CD4-positive, alpha-beta memory T cell (primary cell): Measurements from ENCODE around the gene FKBP8. TPM values are rescaled to one million over a fixed set of nuclear protein-coding genes. Genes with fewer than 3 reads are reported as not detected.
"Not testable (repeated sequence)": the region's sequence is repeated elsewhere in the genome, so short reads cannot be mapped to it uniquely, and the experiment has no call there.

Experiments used
- CTCF ChIA-PET: fragments of 350-600 bp; sonication (Branson Sonifier 250); formaldehyde crosslinking; loops from one replicate; lab custom pipeline; 2021; ENCODE audit warnings: inconsistent platforms; ENCODE audit not compliant: partially characterized antibody; lab: Charles Lee
- POLR2A ChIA-PET: fragments of 350-600 bp; sonication (Branson Sonifier 250); formaldehyde crosslinking; loops from one replicate; lab custom pipeline; 2021; ENCODE audit not compliant: partially characterized antibody; lab: Charles Lee
- DNase-seq, 5 donors: peaks; one replicate each; pipeline versions ENCODE4 v3.0.0 to v3.0.0-alpha.2; 2020 to 2022; ENCODE audit warnings: mixed read lengths in 1 of 5
- H3K27ac ChIP-seq: one replicate; pipeline ENCODE4 v1.7.0; 2013; ENCODE audit warnings: low read depth, low read length
- H3K27me3 ChIP-seq: 2 replicates; pipeline ENCODE4 v1.7.0; 2013; ENCODE audit warnings: mild to moderate bottlenecking, low read length, moderate library complexity; ENCODE audit not compliant: insufficient read depth
- H3K36me3 ChIP-seq: 2 replicates; pipeline ENCODE4 v1.7.0; 2013; ENCODE audit warnings: mild to moderate bottlenecking, low read length, moderate library complexity; ENCODE audit not compliant: insufficient read depth
- H3K4me1 ChIP-seq: 2 replicates; pipeline ENCODE4 v1.7.0; 2013; ENCODE audit warnings: mild to moderate bottlenecking, low read length, moderate library complexity; ENCODE audit not compliant: insufficient read depth
- H3K4me3 ChIP-seq, 2 donors: one replicate each; pipeline ENCODE4 v1.7.0; 2013; ENCODE audit warnings: low read length in 2 of 2, mild to moderate bottlenecking in 1 of 2
- H3K9me3 ChIP-seq, 2 donors: one replicate each; pipeline ENCODE4 v1.7.0; 2013; ENCODE audit warnings: low read length in 2 of 2, control low read depth in 1 of 2; ENCODE audit not compliant: control insufficient read depth in 1 of 2
- H3K27ac Mint-ChIP-seq, 7 donors: one replicate each; pipeline ENCODE4 v1.8.0; 2020 to 2021; ENCODE audit warnings: mixed read lengths in 7 of 7, mild to moderate bottlenecking in 6 of 7, inconsistent platforms in 3 of 7, moderate library complexity in 3 of 7
- H3K27me3 Mint-ChIP-seq, 2 donors: one replicate each; pipeline ENCODE4 v1.8.0; 2020 to 2021; ENCODE audit warnings: mixed read lengths in 2 of 2
- H3K36me3 Mint-ChIP-seq, 2 donors: one replicate each; pipeline ENCODE4 v1.8.0; 2020 to 2021; ENCODE audit warnings: mixed read lengths in 2 of 2, inconsistent platforms in 1 of 2, mild to moderate bottlenecking in 1 of 2
- H3K4me1 Mint-ChIP-seq, 4 donors: one replicate each; pipeline ENCODE4 v1.8.0; 2020 to 2021; ENCODE audit warnings: mixed read lengths in 4 of 4, mild to moderate bottlenecking in 1 of 4
- H3K4me3 Mint-ChIP-seq, 8 donors: one replicate each; pipeline ENCODE4 v1.8.0; 2020 to 2021; ENCODE audit warnings: mixed read lengths in 8 of 8, mild to moderate bottlenecking in 7 of 8, moderate library complexity in 6 of 8, inconsistent platforms in 3 of 8
- H3K9me3 Mint-ChIP-seq, 8 donors: one replicate each; pipeline ENCODE4 v1.8.0; 2020 to 2021; ENCODE audit warnings: mixed read lengths in 8 of 8, mild to moderate bottlenecking in 5 of 8, inconsistent platforms in 3 of 8, moderate library complexity in 1 of 8
- intact Hi-C: fragments of 100-400 bp; cut with micrococcal nuclease; formaldehyde crosslinking; loops from one replicate; pipeline ENCODE4 v1.15.1; 2023
- polyA plus RNA-seq, 2 donors: library from polyadenylated mRNA; unstranded; fragments of 300-500 nt; fragmentation: Illumina TruSeq; gene quantifications; one replicate each; pipeline ENCODE4 v1.2.3, GENCODE V29; 2021
- total RNA-seq, 2 experiments: library from RNA; stranded (reverse); gene quantifications; one replicate each; pipeline ENCODE4 v1.2.3, GENCODE V29; 2021

The FKBP8 gene
- total RNA-seq (100 to 1,000 TPM; 231 to 249 TPM), polyA plus RNA-seq (100 to 1,000 TPM in 1 of 2 donors, 10 to 100 TPM in 1; 82.4 to 130 TPM)

- peaks cover 25% of the 10 kb centered on the region for H3K4me1 ChIP-seq
- H3K36me3 ChIP-seq, result peaks cover 20% of the 10 kb centered on the region
- no peaks in the 10 kb centered on the region for H3K27me3 ChIP-seq
- CTCF ChIA-PET, result interaction anchor here (0.9 to 2.1 kb wide), 13 partner anchors 14 to 305 kb away, joined by 3 to 25 read pairs (median 7); partner anchors contain the start of genes ELL, KXD1, REX1BD and UBA52
- Mint-ChIP-seq H3K4me3 (peak within 1 kb of the TSS; percentile 91 to 100 (median 96)), H3K9me3 (no peaks in the 10 kb centered on the region), H3K27me3 (no peaks in the 10 kb centered on the region), H3K36me3 (peaks cover 0 to 23% of the 10 kb centered on the region in 2 donors), H3K4me1 (peaks cover 8 to 35% (median 21%) of the 10 kb centered on the region in 4 donors), H3K27ac (peak within 1 kb of the TSS; percentile 97 to 99 (median 98))
- H3K9me3 ChIP-seq, result no peaks in the 10 kb centered on the region
- DNase-seq, result peak; percentile 89 to 94 (median 91)
- H3K4me3 ChIP-seq, result peak within 1 kb of the TSS; percentile 52 to 59
- peak within 1 kb of the TSS; percentile 78 for H3K27ac ChIP-seq
- intact Hi-C loops, result loop anchor here (1.0 to 5.0 kb wide), 2 partner anchors 28 to 94 kb away; partner anchors contain the start of genes KLHL26 and UBA52
- POLR2A ChIA-PET, result interaction anchor here (0.8 to 4.3 kb wide), 22 partner anchors 13 to 376 kb away, joined by 3 to 81 read pairs (median 6); partner anchors contain the start of genes COPE, DDX49, ELL and JUND
Measured at GRCh38 chr19:18542941-18543813, at the start of gene FKBP8. Gene FKBP8 (minus strand): TSS chr19:18543573. CDS start chr19:18541970, 1,603 bp downstream.

GRCh38 chr19:18592732-18593131 is 49.4 kb upstream of the FKBP8 start:
- H3K27ac ChIP-seq, H3K36me3 ChIP-seq, H3K36me3 Mint-ChIP-seq, H3K27me3 ChIP-seq, H3K9me3 ChIP-seq, H3K4me3 ChIP-seq, H3K9me3 Mint-ChIP-seq, intact Hi-C loops, H3K27me3 Mint-ChIP-seq, DNase-seq: not testable (repeated sequence)
- Mint-ChIP-seq H3K4me3 (peak overlapping the region in 4 of 8 donors; percentile 3 to 69 (median 16)), H3K4me1 (peaks cover 24 to 44% (median 32%) of the 10 kb centered on the region in 4 donors), H3K27ac (peak overlapping the region in 4 of 7 donors; percentile 18 to 82 (median 37))
- CTCF ChIA-PET, result interaction anchor here (0.7 to 2.4 kb wide), 10 partner anchors 21 to 255 kb away, joined by 3 to 25 read pairs (median 5); partner anchors contain the start of genes FKBP8 and UBA52
- peaks cover 40% of the 10 kb centered on the region for H3K4me1 ChIP-seq
- POLR2A ChIA-PET, result interaction anchor here (0.8 to 2.8 kb wide), 6 partner anchors 21 to 326 kb away, joined by 3 to 18 read pairs (median 7); partner anchors contain the start of genes COPE, ELL, KXD1 and UBA52

GRCh38 chr19:18591735-18592385 is 48.5 kb upstream of the FKBP8 start:
- Histone ChIP-seq H3K27ac (no peak overlapping the region), H3K4me3 (no peak overlapping the region), H3K4me1 (peaks cover 43% of the 10 kb centered on the region), H3K36me3 (peaks cover 4% of the 10 kb centered on the region), H3K9me3 (no peaks in the 10 kb centered on the region), H3K27me3 (no peaks in the 10 kb centered on the region)
- CTCF ChIA-PET, result interaction anchor here (0.8 to 4.9 kb wide), 6 partner anchors 20 to 256 kb away, joined by 3 to 31 read pairs (median 8); partner anchors contain the start of gene UBA52
- peaks cover 0 to 6% of the 10 kb centered on the region in 2 donors for H3K36me3 Mint-ChIP-seq
- no peak for DNase-seq
- POLR2A ChIA-PET, result interaction anchor here (0.5 kb wide), 1 partner anchor 165 kb away, joined by 3 read pairs; no protein-coding TSS in a partner anchor
- no peaks in the 10 kb centered on the region for H3K27me3 Mint-ChIP-seq
- H3K9me3 Mint-ChIP-seq, result no peaks in the 10 kb centered on the region
- H3K4me1 Mint-ChIP-seq, result peaks cover 26 to 46% (median 34%) of the 10 kb centered on the region in 4 donors
- H3K27ac Mint-ChIP-seq, result peak overlapping the region in 3 of 7 donors; percentile 53 to 83 (median 70)
- intact Hi-C loops, result no loop called here
- peak overlapping the region in 2 of 8 donors; percentile 41 to 61 for H3K4me3 Mint-ChIP-seq

GRCh38 chr19:18590273-18591272 is 47.2 kb upstream of the FKBP8 start:
- peak in 1 of 5 donors; percentile 36 for DNase-seq
- H3K4me1 ChIP-seq, result peaks cover 45% of the 10 kb centered on the region
- CTCF ChIA-PET, result interaction anchor here (1.0 to 4.9 kb wide), 12 partner anchors 22 to 257 kb away, joined by 3 to 58 read pairs (median 10); partner anchors contain the start of genes ELL, KXD1 and TMEM59L

GRCh38 chr19:18589380-18590272 is 46.3 kb upstream of the FKBP8 start:
- Histone ChIP-seq H3K27ac (peak overlapping the region; percentile 67), H3K27me3 (no peaks in the 10 kb centered on the region), H3K4me3 (peak overlapping the region; percentile 47 to 79), H3K4me1 (peaks cover 39% of the 10 kb centered on the region), H3K9me3 (no peaks in the 10 kb centered on the region), H3K36me3 (peaks cover 4% of the 10 kb centered on the region)
- POLR2A ChIA-PET, result interaction anchor here (0.6 to 6.3 kb wide), 33 partner anchors 13 to 842 kb away, joined by 3 to 122 read pairs (median 6); partner anchors contain the start of genes COPE, DDX49, ELL and FKBP8
- Mint-ChIP-seq H3K9me3 (no peaks in the 10 kb centered on the region), H3K36me3 (peaks cover 0 to 6% of the 10 kb centered on the region in 2 donors), H3K27ac (peak overlapping the region; percentile 83 to 96 (median 92)), H3K4me1 (peaks cover 22 to 50% (median 37%) of the 10 kb centered on the region in 4 donors), H3K4me3 (peak overlapping the region; percentile 82 to 93 (median 89)), H3K27me3 (no peaks in the 10 kb centered on the region)
- CTCF ChIA-PET, result interaction anchor here (0.9 to 4.9 kb wide), 32 partner anchors 9 to 269 kb away, joined by 3 to 58 read pairs (median 5); partner anchors contain the start of genes ELL, FKBP8, KXD1 and TMEM59L
- intact Hi-C loops, result loop anchor here (1.0 to 5.0 kb wide), 5 partner anchors 45 to 330 kb away; partner anchors contain the start of genes COPE and DDX49
- DNase-seq, result peak in 4 of 5 donors; percentile 44 to 80 (median 76)

More at GRCh38 chr19:18590273-18591272, 47.2 kb upstream of the FKBP8 start:
- no peaks in the 10 kb centered on the region for H3K9me3 Mint-ChIP-seq
- H3K4me1 Mint-ChIP-seq, result peaks cover 24 to 53% (median 39%) of the 10 kb centered on the region in 4 donors
- H3K36me3 Mint-ChIP-seq, result peaks cover 0 to 6% of the 10 kb centered on the region in 2 donors
- no peaks in the 10 kb centered on the region for H3K9me3 ChIP-seq
- no peaks in the 10 kb centered on the region for H3K27me3 ChIP-seq
- no peak overlapping the region for H3K4me3 ChIP-seq
- POLR2A ChIA-PET, result interaction anchor here (0.6 to 6.3 kb wide), 9 partner anchors 18 to 241 kb away, joined by 3 to 122 read pairs (median 9); partner anchors contain the start of genes ELL, KXD1, UBA52 and UPF1
- intact Hi-C loops, result no loop called here
- no peaks in the 10 kb centered on the region for H3K27me3 Mint-ChIP-seq
- no peak overlapping the region for H3K27ac ChIP-seq
- H3K27ac Mint-ChIP-seq, result peak overlapping the region in 6 of 7 donors; percentile 32 to 96 (median 90)
- peak overlapping the region; percentile 52 to 93 (median 88) for H3K4me3 Mint-ChIP-seq
- peaks cover 4% of the 10 kb centered on the region for H3K36me3 ChIP-seq
